Osteoblast (primary cell): ENCODE measurements around the gene TIE1. TPM values are rescaled to one million over a fixed set of nuclear protein-coding genes. Genes with fewer than 3 reads are reported as not detected.

ENCODE experiments used
- DNase-seq: peaks from one replicate; pipeline ENCODE4 v3.0.0; 2011; ENCODE audit warnings: low spot score, mixed read lengths; ENCODE audit not compliant: insufficient read length; ENCODE audit errors: missing footprints
- H2AFZ ChIP-seq: 2 replicates; pipeline ENCODE4 v1.6.0; 2011; ENCODE audit warnings: mild to moderate bottlenecking, low read length
- H3K27ac ChIP-seq: 2 replicates; pipeline ENCODE4 v1.5.1; 2011; ENCODE audit warnings: mild to moderate bottlenecking, low read depth, low read length, moderate library complexity
- H3K27me3 ChIP-seq: 2 replicates; pipeline ENCODE4 v1.6.0; 2012; ENCODE audit warnings: mild to moderate bottlenecking, control low read depth, inconsistent platforms, low read length, moderate library complexity; ENCODE audit not compliant: insufficient read depth
- H3K36me3 ChIP-seq: 2 replicates; pipeline ENCODE4 v1.5.1; 2011; ENCODE audit warnings: mild to moderate bottlenecking, low read length, control low read depth, moderate library complexity; ENCODE audit not compliant: insufficient read depth
- H3K4me1 ChIP-seq: 2 replicates; pipeline ENCODE4 v1.5.1; 2011; ENCODE audit warnings: mild to moderate bottlenecking, low read length, control low read depth, moderate library complexity; ENCODE audit not compliant: insufficient read depth
- H3K4me2 ChIP-seq: 2 replicates; pipeline ENCODE4 v1.6.0; 2011; ENCODE audit warnings: mild to moderate bottlenecking, low read length; ENCODE audit not compliant: insufficient read depth
- H3K4me3 ChIP-seq: fragments of 200-600 bp; sonication (generic); 3 replicates; pipeline ENCODE4 v1.5.1; 2012; ENCODE audit warnings: mild to moderate bottlenecking, low read length, inconsistent platforms; ENCODE audit not compliant: insufficient read depth
- H3K79me2 ChIP-seq: 2 replicates; pipeline ENCODE4 v1.6.0; 2012; ENCODE audit warnings: mild to moderate bottlenecking, low read length, control low read depth, inconsistent platforms; ENCODE audit not compliant: insufficient read depth
- H3K9me3 ChIP-seq: 2 replicates; pipeline ENCODE4 v1.5.1; 2011; ENCODE audit warnings: low read depth, low read length, control low read depth
- H4K20me1 ChIP-seq: 2 replicates; pipeline ENCODE4 v1.6.0; 2012; ENCODE audit warnings: mild to moderate bottlenecking, low read length, control low read depth; ENCODE audit not compliant: insufficient read depth
- CTCF ChIP-seq: IDR thresholded peaks from 2 replicates; pipeline ENCODE4 v1.5.1; 2011; ENCODE audit warnings: mild to moderate bottlenecking, low read depth, low read length, moderate library complexity; ENCODE audit errors: extremely low read depth
- total RNA-seq: library from RNA; depleted of rRNA; stranded (reverse); fragments of >200 nt; gene quantifications from 2 replicates; pipeline ENCODE4 v1.2.3, GENCODE V29; 2012

The TIE1 gene
- total RNA-seq, 1 donor = not detected

DNA sequence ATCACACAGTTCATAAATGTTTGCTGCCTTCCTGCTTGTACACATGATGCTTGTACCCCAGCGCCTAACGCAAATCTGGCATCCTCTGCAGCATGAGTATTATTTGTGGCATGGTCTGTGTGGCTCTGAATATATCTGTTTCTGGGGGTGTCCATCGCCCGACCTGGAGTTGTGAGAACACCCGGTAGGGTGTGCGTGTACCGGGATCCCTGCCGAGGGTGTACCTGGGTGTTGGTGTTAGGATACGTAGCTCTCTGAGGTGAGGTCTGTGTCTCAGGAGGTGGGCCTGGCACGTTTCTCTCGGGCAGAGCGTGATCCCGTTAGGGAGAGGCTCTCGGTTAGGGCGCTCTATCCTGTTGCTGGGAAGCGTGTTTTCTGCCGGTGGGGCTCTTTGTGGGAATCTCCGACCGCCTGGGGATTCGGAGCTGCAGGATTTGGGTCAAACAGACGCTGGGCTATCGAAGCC lies 47.6 kb downstream of the TIE1 start:
- Histone ChIP-seq H3K27ac (no peak overlapping the region), H3K4me3 (peak overlapping the region; percentile 75), H3K4me2 (peak overlapping the region; percentile 87), H3K27me3 (peaks cover 18% of the 10 kb centered on the region), H3K4me1 (peaks cover 14% of the 10 kb centered on the region), H4K20me1 (no peaks in the 10 kb centered on the region), H3K9me3 (no peaks in the 10 kb centered on the region), H3K79me2 (no peaks in the 10 kb centered on the region), H2AFZ (peak overlapping the region; percentile 83), H3K36me3 (no peaks in the 10 kb centered on the region)
- peak; percentile 84 for DNase-seq
- TF ChIP-seq CTCF = no peak

DNA sequence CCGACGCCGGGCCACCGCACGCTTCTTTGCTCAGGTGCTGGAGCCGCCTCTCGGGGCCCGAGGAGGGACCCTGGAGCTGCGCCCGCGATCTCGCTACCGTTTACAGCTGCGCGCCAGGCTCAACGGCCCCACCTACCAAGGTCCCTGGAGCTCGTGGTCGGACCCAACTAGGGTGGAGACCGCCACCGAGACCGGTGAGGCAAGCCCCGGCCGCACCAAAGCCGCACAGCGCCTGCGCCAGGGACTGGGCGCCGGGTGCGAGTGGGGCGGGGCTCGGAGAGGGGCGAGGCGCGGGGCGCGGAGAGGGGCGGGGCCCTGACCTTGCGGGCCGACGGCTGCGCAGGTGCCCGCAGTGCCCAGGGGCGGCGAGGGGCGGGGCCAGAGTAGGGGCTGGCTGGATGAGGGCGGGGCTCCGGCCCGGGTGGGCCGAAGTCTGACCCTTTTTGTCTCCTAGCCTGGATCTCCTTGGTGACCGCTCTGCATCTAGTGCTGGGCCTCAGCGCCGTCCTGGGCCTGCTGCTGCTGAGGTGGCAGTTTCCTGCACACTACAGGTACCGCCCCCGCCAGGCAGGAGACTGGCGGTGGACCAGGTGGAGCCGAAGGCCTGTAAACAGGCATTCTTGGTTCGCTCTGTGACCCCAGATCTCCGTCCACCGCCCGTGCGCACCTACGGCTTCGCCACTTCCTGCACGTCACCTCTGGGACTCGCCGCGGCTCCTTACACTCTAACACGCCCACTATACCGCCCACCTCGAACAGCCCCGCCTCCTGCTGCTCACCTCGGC lies 48.2 kb downstream of the TIE1 start:
- Histone ChIP-seq H3K36me3 (no peaks in the 10 kb centered on the region), H3K4me3 (peak overlapping the region; percentile 75), H3K79me2 (no peaks in the 10 kb centered on the region), H3K4me1 (peaks cover 15% of the 10 kb centered on the region), H3K4me2 (peak overlapping the region; percentile 87), H2AFZ (peak overlapping the region; percentile 92), H4K20me1 (no peaks in the 10 kb centered on the region), H3K9me3 (no peaks in the 10 kb centered on the region), H3K27me3 (peaks cover 18% of the 10 kb centered on the region), H3K27ac (no peak overlapping the region)
- no peak for TF ChIP-seq CTCF
- DNase-seq = peak; percentile 91

DNA sequence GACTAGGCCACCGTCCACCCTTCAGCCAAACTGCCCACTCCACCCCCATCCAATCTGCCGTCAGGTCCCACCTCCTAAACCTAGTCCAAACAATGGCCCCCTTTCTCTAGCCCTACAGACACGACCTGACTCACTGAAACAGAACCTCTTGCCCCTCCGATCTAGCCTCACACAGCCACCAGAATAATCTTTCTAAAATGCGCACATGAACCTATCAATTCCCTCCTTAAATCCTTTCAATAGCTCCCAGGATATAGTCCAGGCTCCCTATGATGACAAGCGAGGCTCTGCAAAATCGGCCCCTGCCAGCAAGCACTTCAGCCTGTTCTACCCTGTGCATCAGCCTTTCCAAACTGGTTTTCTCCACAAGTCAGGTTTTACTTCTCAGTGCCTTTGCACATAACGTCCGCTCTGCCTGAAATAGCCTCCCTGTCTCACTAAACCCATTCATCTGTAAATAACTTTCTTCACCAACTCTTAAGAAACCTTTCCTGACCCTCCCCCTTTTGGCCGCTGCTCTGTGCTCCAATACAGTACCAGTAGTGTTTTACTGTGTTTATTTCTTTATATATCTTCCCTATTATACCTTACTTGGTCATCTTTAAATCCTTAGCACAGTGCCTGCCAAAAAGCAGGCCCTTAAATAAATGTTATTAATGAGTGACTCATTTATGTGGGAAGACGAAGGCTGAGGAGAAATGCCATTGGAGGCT lies 49.0 kb downstream of the TIE1 start:
- H3K4me3 ChIP-seq = peak overlapping the region; percentile 75
- H3K4me2 ChIP-seq = peak overlapping the region; percentile 87
- H3K36me3 ChIP-seq = no peaks in the 10 kb centered on the region
- no peak for TF ChIP-seq CTCF
- peak overlapping the region; percentile 92 for H2AFZ ChIP-seq
- no peaks in the 10 kb centered on the region for H4K20me1 ChIP-seq
- peak; percentile 90 for DNase-seq
- no peak overlapping the region for H3K27ac ChIP-seq
- no peaks in the 10 kb centered on the region for H3K79me2 ChIP-seq
- no peaks in the 10 kb centered on the region for H3K9me3 ChIP-seq
- H3K27me3 ChIP-seq = peaks cover 18% of the 10 kb centered on the region
- peaks cover 22% of the 10 kb centered on the region for H3K4me1 ChIP-seq

GRCh38 chr1:43350976-43351375 lies 50.2 kb downstream of the TIE1 start:
- no peak for DNase-seq
- no peak for TF ChIP-seq CTCF
- peaks cover 26% of the 10 kb centered on the region for H3K4me1 ChIP-seq
- H3K79me2 ChIP-seq = no peaks in the 10 kb centered on the region
- H3K4me2 ChIP-seq = no peak overlapping the region
- H3K27ac ChIP-seq = no peak overlapping the region
- H4K20me1 ChIP-seq = no peaks in the 10 kb centered on the region
- H3K4me3 ChIP-seq = no peak overlapping the region
- no peaks in the 10 kb centered on the region for H3K36me3 ChIP-seq
- H2AFZ ChIP-seq = no peak overlapping the region
- peaks cover 18% of the 10 kb centered on the region for H3K27me3 ChIP-seq
- H3K9me3 ChIP-seq = no peaks in the 10 kb centered on the region
